Astrocyte of the cerebellum (primary cell): ENCODE measurements around the gene PLCH1.

Experiments used
- DNase-seq: peaks from one replicate; pipeline ENCODE4 v3.0.0-alpha.2; 2011; ENCODE audit warnings: low read depth
- H3K4me3 ChIP-seq: 2 replicates; pipeline ENCODE4 v1.5.1; 2011; ENCODE audit warnings: mild to moderate bottlenecking, low read depth, low read length, moderate library complexity
- CTCF ChIP-seq: IDR thresholded peaks from 2 replicates; pipeline ENCODE4 v1.5.1; 2012; ENCODE audit warnings: low read length, low read depth, moderate library complexity, mild to moderate bottlenecking; ENCODE audit errors: missing control alignments
- in situ Hi-C: cut with HindIII; loops from 2 replicates; pipeline ENCODE4 v1.10.0; 2017; ENCODE audit warnings: low sequenced_read_pairs

PLCH1 gene

GRCh38 chr3:155657161-155657560, 87.7 kb downstream of the PLCH1 start:
- DNase-seq = no peak
- in situ Hi-C loops = no loop called here
- H3K4me3 ChIP-seq = no peak overlapping the region
- no peak for TF ChIP-seq CTCF

GRCh38 chr3:155656466-155656865, 88.4 kb downstream of the PLCH1 start:
- H3K4me3 ChIP-seq = no peak overlapping the region
- no peak for TF ChIP-seq CTCF
- DNase-seq = no peak
- in situ Hi-C loops = no loop called here

GRCh38 chr3:155651489-155652218, 93.2 kb downstream of the PLCH1 start:
- peak; percentile 24 for DNase-seq
- H3K4me3 ChIP-seq = no peak overlapping the region
- in situ Hi-C loops = no loop called here
- TF ChIP-seq CTCF = no peak

- TF ChIP-seq CTCF = no peak
- DNase-seq = no peak
- no peak overlapping the region for H3K4me3 ChIP-seq
- in situ Hi-C loops = no loop called here
Observed at GRCh38 chr3:155648013-155648591, 96.8 kb downstream of the PLCH1 start.

GRCh38 chr3:155647206-155647605, 97.7 kb downstream of the PLCH1 start:
- DNase-seq = no peak
- in situ Hi-C loops = no loop called here
- TF ChIP-seq CTCF = no peak
- no peak overlapping the region for H3K4me3 ChIP-seq

GRCh38 chr3:155646669-155647068, 98.2 kb downstream of the PLCH1 start:
- no peak overlapping the region for H3K4me3 ChIP-seq
- DNase-seq = peak; percentile 37
- no peak for TF ChIP-seq CTCF
- in situ Hi-C loops = no loop called here
